Measurements from ENCODE around the gene SDCCAG8. TPM values are rescaled to one million over a fixed set of nuclear protein-coding genes. Genes with fewer than 3 reads are reported as not detected.

The SDCCAG8 gene
- total and polyA plus RNA-seq, 5 experiments from 2014 or later: 26.1 to 43.5 (median 32.1) TPM

DNA sequence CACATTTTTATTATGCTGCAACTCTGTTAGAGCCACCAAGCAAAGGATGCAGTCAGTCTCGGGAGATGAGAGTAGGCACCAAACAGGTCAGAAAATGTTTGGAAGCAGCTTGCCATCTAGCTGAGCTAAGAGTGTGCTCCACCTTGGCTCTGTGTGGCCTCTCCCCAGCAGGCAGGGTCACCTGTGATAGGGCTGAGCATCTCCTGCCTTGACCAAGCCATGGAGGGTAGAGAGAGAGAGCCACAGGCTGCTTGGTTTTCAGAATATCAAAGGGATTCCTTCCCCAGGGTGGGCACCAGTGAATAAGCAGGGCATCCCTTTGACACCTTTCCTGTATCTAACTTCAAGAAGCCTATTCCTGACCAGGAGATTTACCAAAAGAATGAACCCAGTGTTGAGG is 135.5 kb downstream of the SDCCAG8 start:
- Mint-ChIP-seq H3K4me3 (no peak overlapping the region), H3K36me3 (peaks cover 0 to 30% (median 3%) of the 10 kb centered on the region in 3 donors), H3K27ac (no peak overlapping the region), H3K27me3 (no peaks in the 10 kb centered on the region), H3K4me1 (peaks cover 0 to 6% (median under 1%) of the 10 kb centered on the region in 4 donors), H3K9me3 (no peaks in the 10 kb centered on the region)
- POLR2A ChIA-PET: no interaction called here
- ATAC-seq: no peak
- DNase-seq: no peak

DNA sequence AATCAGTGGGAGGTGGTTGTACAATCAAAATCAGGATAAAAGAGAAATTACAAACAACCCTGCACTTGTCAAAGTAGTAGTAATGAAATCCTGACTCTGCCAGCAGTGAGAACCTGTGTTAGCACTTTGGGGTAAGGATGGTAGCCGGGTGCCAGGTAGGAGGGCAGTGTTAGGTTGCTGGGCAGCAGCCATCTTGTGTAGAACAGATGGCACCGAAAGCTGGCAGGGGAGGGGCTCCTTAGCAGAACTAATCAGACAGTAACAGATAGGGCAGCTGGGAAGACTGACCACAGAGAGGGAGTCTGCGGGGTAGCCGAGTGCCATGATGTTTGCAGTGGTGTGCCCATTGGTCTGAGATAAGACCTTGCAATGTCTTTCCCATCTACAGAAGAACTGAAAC is 137.3 kb downstream of the SDCCAG8 start:
- Mint-ChIP-seq H3K27me3 (no peaks in the 10 kb centered on the region), H3K4me3 (no peak overlapping the region), H3K36me3 (peaks cover 4 to 37% (median 9%) of the 10 kb centered on the region in 3 donors), H3K4me1 (peaks cover 0 to 6% (median under 1%) of the 10 kb centered on the region in 4 donors), H3K27ac (no peak overlapping the region), H3K9me3 (no peaks in the 10 kb centered on the region)
- DNase-seq (no peak), ATAC-seq (no peak)
- POLR2A ChIA-PET: no interaction called here

DNA sequence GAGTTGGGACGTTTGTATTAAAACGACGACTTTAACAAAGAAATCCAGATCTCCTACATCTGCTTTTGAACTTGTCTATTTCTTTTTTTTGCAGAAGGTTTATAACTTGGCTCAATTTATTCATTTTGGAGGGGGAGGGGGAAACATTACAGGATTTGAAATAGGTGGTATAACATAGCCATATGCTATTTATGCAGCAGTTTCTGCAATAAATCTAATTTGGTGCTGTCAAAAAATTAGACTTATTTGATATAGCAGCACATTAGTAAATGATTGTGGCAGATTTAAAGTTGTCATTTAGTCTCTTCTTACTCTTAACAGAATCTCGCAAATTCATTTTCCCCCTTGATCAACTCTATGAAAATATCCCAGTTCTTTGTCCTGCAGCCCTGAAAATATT is 138.2 kb downstream of the SDCCAG8 start:
- peaks cover 4 to 37% (median 6%) of the 10 kb centered on the region in 3 donors for H3K36me3 Mint-ChIP-seq
- H3K4me1 Mint-ChIP-seq: peaks cover 0 to 6% (median under 1%) of the 10 kb centered on the region in 4 donors
- H3K9me3 Mint-ChIP-seq: no peaks in the 10 kb centered on the region
- H3K4me3 Mint-ChIP-seq: no peak overlapping the region
- H3K27ac Mint-ChIP-seq: no peak overlapping the region
- ATAC-seq (no peak), DNase-seq (no peak)
- H3K27me3 Mint-ChIP-seq: no peaks in the 10 kb centered on the region
- POLR2A ChIA-PET: no interaction called here

DNA sequence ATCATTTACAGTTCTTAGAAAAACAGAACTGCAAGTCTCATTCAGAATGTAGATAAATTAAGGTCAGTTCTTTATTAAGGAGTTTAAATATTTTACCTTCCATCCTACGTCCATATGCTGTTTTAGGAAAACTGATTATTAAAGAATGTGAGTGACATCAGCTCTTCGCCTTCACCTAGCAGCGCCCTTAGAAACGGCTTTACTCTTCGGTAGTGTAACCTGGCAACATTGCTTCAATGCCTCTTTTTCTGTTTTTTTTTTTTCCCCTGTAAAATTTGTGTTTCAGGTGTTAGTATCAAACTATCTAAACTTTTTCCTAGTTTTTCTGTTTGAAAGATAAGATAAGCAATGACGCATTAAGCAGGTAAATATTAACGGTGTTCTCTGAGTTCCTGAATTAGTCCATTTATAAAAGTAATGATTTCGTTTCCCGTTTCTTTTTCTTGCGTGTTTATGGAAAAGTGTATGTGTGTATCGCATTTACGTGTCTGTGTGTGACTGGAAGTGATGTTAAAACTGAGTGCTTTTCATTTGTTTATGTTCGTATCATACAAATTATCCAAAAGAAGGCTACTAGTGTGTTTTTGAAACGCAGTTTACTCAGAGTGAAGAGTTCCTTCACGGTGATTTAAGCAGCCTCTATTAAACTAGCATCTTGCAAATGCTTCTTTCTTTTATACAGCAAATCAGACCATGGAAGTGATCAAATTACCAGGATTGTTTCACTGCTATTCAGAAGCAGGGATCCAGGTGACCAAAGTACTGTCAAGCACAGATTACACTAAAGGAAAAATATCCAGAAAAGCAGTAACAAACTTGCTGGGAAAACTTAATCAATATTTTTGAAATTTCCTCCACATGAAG is 139.0 kb downstream of the SDCCAG8 start:
- no peaks in the 10 kb centered on the region for H3K27me3 Mint-ChIP-seq
- H3K9me3 Mint-ChIP-seq: no peaks in the 10 kb centered on the region
- DNase-seq: no peak
- H3K36me3 Mint-ChIP-seq: peaks cover 4 to 37% (median 6%) of the 10 kb centered on the region in 3 donors
- H3K4me1 Mint-ChIP-seq: peaks cover 0 to 6% (median under 1%) of the 10 kb centered on the region in 4 donors
- no peak overlapping the region for H3K27ac Mint-ChIP-seq
- no peak overlapping the region for H3K4me3 Mint-ChIP-seq
- POLR2A ChIA-PET: no interaction called here
- ATAC-seq: no peak

DNA sequence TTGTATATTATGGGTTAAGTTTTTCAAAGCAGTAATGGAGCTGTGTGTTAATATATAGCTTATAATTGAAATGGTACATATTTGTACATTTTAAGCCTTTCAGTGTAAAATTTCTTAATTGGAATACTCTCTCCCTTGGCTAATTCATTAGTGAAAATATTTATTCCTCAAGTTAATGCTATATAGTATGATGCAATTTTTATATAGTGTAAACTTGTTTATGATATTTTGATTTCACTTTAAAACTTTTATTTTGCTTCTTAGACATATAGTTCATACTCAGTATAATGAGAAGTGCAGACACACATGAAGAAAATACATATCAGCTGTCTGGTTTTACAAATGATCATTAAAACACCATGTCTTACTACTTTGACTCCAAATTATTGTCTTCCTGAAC is 140.6 kb downstream of the SDCCAG8 start:
- Mint-ChIP-seq H3K27me3 (no peaks in the 10 kb centered on the region), H3K4me3 (no peak overlapping the region), H3K9me3 (no peaks in the 10 kb centered on the region), H3K27ac (peak overlapping the region in 1 of 10 donors; percentile 30), H3K4me1 (no peaks in the 10 kb centered on the region), H3K36me3 (peaks cover 4 to 39% (median 10%) of the 10 kb centered on the region in 3 donors)
- ATAC-seq (no peak), DNase-seq (no peak)
- POLR2A ChIA-PET: no interaction called here

DNA sequence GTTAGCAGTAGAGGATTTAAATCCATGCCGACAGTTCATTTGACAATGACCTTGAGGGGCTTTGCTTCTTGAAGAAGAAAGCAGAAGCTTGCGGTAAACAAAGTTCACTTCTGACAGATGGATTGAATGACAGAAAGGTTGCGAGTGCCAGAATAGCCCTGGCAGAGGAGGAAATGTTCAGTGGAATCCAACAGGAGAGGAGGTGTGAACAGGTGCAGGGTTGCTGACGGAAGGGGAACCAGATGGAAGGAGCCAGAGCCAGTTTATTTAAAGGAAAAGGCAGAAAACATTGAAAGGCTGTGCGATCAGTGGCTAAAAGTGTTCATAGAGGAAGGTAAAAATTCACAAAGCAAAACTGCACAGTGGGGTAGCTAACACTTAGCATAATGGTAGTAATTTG is 141.0 kb downstream of the SDCCAG8 start:
- DNase-seq (no peak), ATAC-seq (no peak)
- Mint-ChIP-seq H3K36me3 (peaks cover 4 to 39% (median 10%) of the 10 kb centered on the region in 3 donors), H3K27me3 (no peaks in the 10 kb centered on the region), H3K9me3 (no peaks in the 10 kb centered on the region), H3K4me1 (no peaks in the 10 kb centered on the region), H3K27ac (peak overlapping the region in 2 of 10 donors; percentile 30 to 61), H3K4me3 (no peak overlapping the region)
- POLR2A ChIA-PET: no interaction called here

DNA sequence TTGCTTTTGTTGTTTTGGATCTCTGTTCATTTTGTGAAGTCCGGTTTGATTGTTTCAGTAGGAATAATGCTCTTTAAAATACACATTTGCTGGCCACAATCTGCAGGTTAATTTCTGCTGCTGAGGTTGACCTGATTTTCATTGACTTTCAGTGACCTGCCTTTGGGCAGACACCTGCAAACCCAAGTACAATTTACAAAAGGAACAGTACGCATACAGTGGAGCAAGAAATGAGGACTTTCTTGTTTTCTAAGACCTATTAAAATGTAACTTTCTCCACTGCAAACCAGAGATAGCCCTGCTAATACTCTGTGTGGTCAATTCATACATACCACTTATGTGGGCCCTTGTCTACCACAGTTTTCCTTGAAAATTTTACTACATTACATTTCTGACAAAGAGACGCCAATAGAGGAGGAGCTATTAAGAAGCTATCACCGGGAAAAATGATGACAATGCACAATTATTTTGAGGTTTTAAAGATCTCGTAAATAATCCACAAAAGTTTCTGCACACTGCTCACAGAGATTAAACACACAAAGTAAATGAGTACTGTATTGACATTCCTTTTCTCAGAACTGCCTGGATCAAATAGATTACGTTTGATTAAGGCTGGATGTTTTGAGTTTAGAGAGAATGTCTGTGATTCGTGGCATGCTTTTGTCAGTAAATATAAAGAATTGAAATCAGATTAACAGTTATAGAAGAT is 141.9 kb downstream of the SDCCAG8 start:
- no peak for ATAC-seq
- POLR2A ChIA-PET: no interaction called here
- Mint-ChIP-seq H3K27ac (no peak overlapping the region), H3K27me3 (no peaks in the 10 kb centered on the region), H3K4me3 (no peak overlapping the region), H3K36me3 (peaks cover 4 to 41% (median 13%) of the 10 kb centered on the region in 3 donors), H3K9me3 (no peaks in the 10 kb centered on the region), H3K4me1 (no peaks in the 10 kb centered on the region)
- no peak for DNase-seq

DNA sequence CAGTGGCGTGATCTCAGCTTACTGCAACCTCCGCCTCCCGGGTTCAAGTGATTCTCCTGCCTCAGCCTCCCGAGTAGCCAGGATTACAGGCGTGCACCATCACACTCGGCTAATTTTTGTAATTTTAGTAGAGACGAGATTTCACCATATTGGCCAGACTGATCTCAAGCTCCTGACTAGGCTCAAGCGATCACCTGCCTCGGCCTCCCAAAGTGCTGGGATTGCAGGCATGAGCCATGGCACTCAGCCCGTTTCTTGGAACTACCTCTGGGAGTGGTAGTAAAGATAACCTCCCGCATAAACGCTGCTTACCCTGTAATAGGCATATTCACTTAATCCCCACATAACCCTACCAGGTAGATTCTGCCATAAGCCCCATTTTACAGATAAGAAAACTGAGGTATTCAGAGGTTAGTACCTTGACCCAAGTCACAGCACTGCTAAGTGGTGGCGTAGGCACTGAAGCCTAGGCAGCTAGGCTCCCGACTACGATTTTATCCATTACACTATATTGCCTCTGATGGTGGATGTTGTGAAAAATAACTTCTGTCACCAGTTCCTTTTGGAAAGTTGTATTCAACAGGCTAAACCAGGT is 143.8 kb downstream of the SDCCAG8 start:
- no peak overlapping the region for H3K4me3 Mint-ChIP-seq
- no peak overlapping the region for H3K27ac Mint-ChIP-seq
- POLR2A ChIA-PET: no interaction called here
- ATAC-seq: no peak
- H3K27me3 Mint-ChIP-seq: no peaks in the 10 kb centered on the region
- no peaks in the 10 kb centered on the region for H3K9me3 Mint-ChIP-seq
- H3K36me3 Mint-ChIP-seq: peaks cover 4 to 38% (median 16%) of the 10 kb centered on the region in 3 donors
- DNase-seq: no peak
- no peaks in the 10 kb centered on the region for H3K4me1 Mint-ChIP-seq

DNA sequence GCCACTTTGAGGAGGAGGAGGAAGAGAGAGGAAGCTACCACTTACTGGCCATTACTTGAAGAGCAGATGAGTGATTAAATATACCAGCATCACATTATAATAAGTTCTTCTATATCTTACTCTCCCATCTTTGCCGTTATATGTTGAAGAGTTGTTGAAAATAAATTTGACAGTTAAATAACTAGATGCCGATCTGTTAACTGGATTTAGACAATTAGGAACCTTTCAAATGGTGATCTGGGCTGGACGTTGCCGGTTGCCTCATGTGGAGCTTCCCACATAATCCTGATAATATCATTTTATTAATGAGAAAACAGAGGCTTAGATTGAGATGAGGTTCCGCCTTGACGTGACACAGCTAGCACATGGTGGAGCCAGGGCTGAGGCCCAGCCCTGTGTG is 147.0 kb downstream of the SDCCAG8 start:
- ATAC-seq (no peak), DNase-seq (no peak)
- Mint-ChIP-seq H3K9me3 (no peaks in the 10 kb centered on the region), H3K27me3 (no peaks in the 10 kb centered on the region), H3K36me3 (peaks cover 0 to 41% (median 16%) of the 10 kb centered on the region in 3 donors), H3K4me1 (peaks cover 0 to 5% (median 0%) of the 10 kb centered on the region in 4 donors), H3K4me3 (no peak overlapping the region), H3K27ac (no peak overlapping the region)
- POLR2A ChIA-PET: no interaction called here

DNA sequence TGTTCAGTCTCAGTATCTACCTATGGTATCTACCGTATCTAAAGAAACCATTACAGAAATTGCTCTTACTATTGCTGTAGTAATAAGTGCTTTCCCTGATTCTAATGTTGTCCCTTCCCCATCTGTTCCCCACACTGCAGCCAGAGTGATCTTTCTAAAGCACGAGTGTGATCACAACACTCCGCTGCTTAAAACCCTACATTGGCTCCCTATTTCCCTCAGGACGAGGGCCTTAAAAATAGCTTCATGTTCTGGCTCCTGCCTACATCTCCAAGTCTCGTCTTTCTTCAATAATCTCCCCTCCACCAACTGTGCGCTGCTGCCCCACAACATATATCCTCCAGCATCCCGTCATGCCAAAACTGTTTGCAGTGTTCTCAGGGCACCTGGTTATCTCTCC is 150.6 kb downstream of the SDCCAG8 start:
- ATAC-seq: no peak
- POLR2A ChIA-PET: no interaction called here
- DNase-seq: no peak
- H3K4me3 Mint-ChIP-seq: no peak overlapping the region
- no peaks in the 10 kb centered on the region for H3K9me3 Mint-ChIP-seq
- peak overlapping the region in 2 of 10 donors; percentile 43 to 49 for H3K27ac Mint-ChIP-seq
- H3K4me1 Mint-ChIP-seq: peaks cover 0 to 5% (median 0%) of the 10 kb centered on the region in 4 donors
- H3K36me3 Mint-ChIP-seq: peaks cover 0 to 40% (median 15%) of the 10 kb centered on the region in 3 donors
- H3K27me3 Mint-ChIP-seq: no peaks in the 10 kb centered on the region

DNA sequence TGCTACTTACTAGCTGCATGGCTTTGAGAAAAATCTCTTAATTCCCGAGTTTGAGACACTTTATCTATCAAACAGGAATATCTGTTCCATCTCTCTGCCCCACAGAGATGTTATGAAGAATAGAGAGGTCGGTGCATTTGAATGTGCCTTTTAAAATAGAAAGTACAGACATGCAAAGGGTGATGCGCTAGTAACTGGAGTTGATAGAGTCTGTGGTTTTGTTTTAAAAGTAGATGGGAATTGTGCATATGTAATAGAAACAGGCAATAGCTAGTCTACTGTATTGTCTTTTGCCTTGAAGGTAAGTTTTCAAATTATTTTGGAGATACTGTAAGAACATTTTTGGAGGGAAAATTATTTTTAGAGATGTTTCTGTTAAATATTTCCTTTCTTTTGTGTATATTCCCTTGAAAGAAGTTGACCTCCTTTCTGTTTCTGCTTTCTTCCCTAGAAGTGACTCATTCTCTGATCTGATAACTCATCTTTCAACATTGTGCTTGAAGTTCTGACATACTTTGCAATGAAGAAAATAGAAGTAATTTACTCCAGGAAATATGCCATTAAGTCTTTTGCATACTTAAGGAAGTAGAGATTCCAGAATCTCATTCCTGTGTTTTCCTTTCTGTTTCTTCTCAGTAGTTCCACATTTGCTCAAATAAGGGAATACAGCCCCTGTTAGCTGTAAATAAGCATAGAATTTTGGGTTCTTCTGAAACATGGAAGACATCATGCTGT is 151.6 kb downstream of the SDCCAG8 start:
- Mint-ChIP-seq H3K4me1 (peaks cover 0 to 7% (median under 1%) of the 10 kb centered on the region in 4 donors), H3K9me3 (no peaks in the 10 kb centered on the region), H3K36me3 (peaks cover 0 to 42% (median 14%) of the 10 kb centered on the region in 3 donors), H3K27ac (no peak overlapping the region), H3K4me3 (no peak overlapping the region), H3K27me3 (no peaks in the 10 kb centered on the region)
- POLR2A ChIA-PET: no interaction called here
- ATAC-seq: no peak
- DNase-seq: no peak

DNA sequence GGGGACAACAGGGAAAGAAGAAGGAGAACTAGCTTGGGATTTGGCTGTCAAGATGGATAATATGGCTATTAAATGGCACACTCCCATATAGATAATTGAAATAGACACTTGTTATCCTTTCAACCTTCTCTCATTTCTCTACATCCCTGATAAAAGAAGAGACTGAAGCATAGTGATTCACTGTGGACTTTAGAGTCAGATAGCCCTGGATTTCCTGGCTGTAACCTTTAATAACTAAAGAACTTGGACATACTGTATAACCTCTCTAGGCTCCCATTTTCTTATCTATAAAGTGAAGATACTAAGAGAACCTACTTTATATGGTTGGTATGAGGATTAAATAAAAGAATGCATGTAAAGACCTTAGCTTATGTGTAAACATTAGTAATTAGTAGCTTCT is 152.6 kb downstream of the SDCCAG8 start:
- Mint-ChIP-seq H3K36me3 (peaks cover 0 to 36% (median 12%) of the 10 kb centered on the region in 3 donors), H3K27ac (no peak overlapping the region), H3K9me3 (no peaks in the 10 kb centered on the region), H3K27me3 (no peaks in the 10 kb centered on the region), H3K4me3 (no peak overlapping the region), H3K4me1 (peaks cover 3 to 9% (median 6%) of the 10 kb centered on the region in 4 donors)
- DNase-seq (no peak), ATAC-seq (no peak)
- POLR2A ChIA-PET: no interaction called here
